Measurements from ENCODE around the gene NCKAP1. TPM values are rescaled to one million over a fixed set of nuclear protein-coding genes. Genes with fewer than 3 reads are reported as not detected.
A peak's percentile ranks its signal among the peaks of the same experiment; 100 is the strongest.

Gene NCKAP1
- total RNA-seq, 1 experiment from 2014 or later = 115 TPM

GRCh38 chr2:182952741-182953450 lies 85.4 kb downstream of the NCKAP1 start:
- Histone ChIP-seq H2AFZ (ENCODE audit: low read depth, low read length, poor library complexity, severe bottlenecking) (no peak overlapping the region), H3K4me3 (replicated peaks in 1 of 2; ENCODE audit: low read depth in 1 of 2, low read length in 2 of 2) (no peak overlapping the region), H3K9ac (ENCODE audit: low read length) (no peak overlapping the region), H3K79me2 (ENCODE audit: insufficient read depth, low read length) (peaks cover 5% of the 10 kb centered on the region; the same call in 1 of the 2 replicates), H3K27me3 (ENCODE audit: insufficient read depth, low read length) (no peaks in the 10 kb centered on the region), H3K27ac (ENCODE audit: low read depth, low read length) (no peak overlapping the region), H3K4me1 (ENCODE audit: control insufficient read depth in 1 of 2, insufficient read depth in 2 of 2, low read length in 2 of 2) (peaks cover 3 to 10% of the 10 kb centered on the region in 2 experiments; a peak in 3 of 4 replicates), H3K36me3 (ENCODE audit: control insufficient read depth in 1 of 2, insufficient read depth in 2 of 2, low read length in 2 of 2) (peaks cover 6 to 11% of the 10 kb centered on the region in 2 experiments; a peak in 3 of 4 replicates), H4K20me1 (ENCODE audit: insufficient read depth) (no peaks in the 10 kb centered on the region; the same call in 1 of the 2 replicates), H3K9me2 (ENCODE audit: insufficient read depth) (no peaks in the 10 kb centered on the region), H3K4me2 (ENCODE audit: low read length) (no peak overlapping the region), H3K9me3 (ENCODE audit: control insufficient read depth in 1 of 2, insufficient read depth in 1 of 2, low read depth in 1 of 2, low read length in 2 of 2) (no peaks in the 10 kb centered on the region)
- RAD21 ChIA-PET (ENCODE audit: low non-redundant PET in 1 of 2, low total read pairs in 2 of 2, uncharacterized antibody in 2 of 2, unreplicated experiment in 2 of 2) = no interaction called here
- TF ChIP-seq TCF7L2 (IDR thresholded peaks at IDR 0.05; ENCODE audit: borderline replicate concordance, extremely low read depth, insufficient read depth, insufficient read length) (no peak), SIN3A (IDR thresholded peaks at IDR 0.05; ENCODE audit: low read depth) (no peak), CEBPB (IDR thresholded peaks at IDR 0.05; ENCODE audit: low read depth) (no peak), EGR1 (IDR thresholded peaks at IDR 0.05; ENCODE audit: low read depth) (no peak)
- no TSS peak for BruUV-seq (replicated peaks)
- DNase-seq (ENCODE audit: low read depth, low spot score) (no peak), ATAC-seq (no peak)
- POLR2A ChIA-PET = no interaction called here
- CTCF ChIA-PET = no interaction called here
- intact Hi-C loops (cut with micrococcal nuclease) = no loop called here

DNA sequence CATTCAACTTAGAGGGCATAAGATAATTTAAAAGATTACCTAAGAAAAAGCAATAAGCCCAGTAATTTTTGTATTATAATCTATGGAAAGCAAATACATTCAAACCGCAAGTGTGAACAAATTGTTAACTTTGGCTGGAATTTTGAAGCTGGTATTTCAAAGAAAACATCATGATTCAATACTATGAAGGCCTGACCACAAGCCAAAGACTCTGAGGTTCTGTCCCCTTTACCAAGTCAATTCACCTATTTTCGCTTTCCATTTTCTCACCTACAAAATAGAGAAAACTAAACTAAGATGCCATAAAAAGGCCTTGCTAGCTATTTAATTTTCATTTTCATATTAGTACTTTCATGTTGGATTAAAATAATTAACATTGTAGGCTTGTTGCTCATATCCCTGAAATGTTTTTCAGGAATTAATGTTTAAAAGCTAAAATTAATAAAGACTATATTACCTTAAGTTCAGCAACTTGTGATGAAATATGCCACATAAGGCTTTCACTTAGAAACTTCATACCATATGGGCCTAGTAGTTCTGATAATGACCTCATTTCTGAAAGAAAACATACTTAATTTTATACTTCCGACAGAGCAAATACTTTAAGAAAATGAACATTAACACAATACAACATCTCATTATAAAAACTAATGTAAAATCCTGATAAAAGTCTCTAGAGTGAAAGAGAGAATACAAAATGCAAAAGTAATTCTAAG lies 86.2 kb downstream of the NCKAP1 start:
- Histone ChIP-seq H3K79me2 (ENCODE audit: insufficient read depth, low read length) (peaks cover 5% of the 10 kb centered on the region; the same call in 1 of the 2 replicates), H3K9me2 (ENCODE audit: insufficient read depth) (no peaks in the 10 kb centered on the region), H3K9ac (ENCODE audit: low read length) (no peak overlapping the region), H2AFZ (ENCODE audit: low read depth, low read length, poor library complexity, severe bottlenecking) (no peak overlapping the region), H3K4me2 (ENCODE audit: low read length) (no peak overlapping the region), H3K4me3 (replicated peaks in 1 of 2; ENCODE audit: low read depth in 1 of 2, low read length in 2 of 2) (no peak overlapping the region), H3K36me3 (ENCODE audit: control insufficient read depth in 1 of 2, insufficient read depth in 2 of 2, low read length in 2 of 2) (peaks cover 0 to 9% of the 10 kb centered on the region in 2 experiments; a peak in 2 of 4 replicates), H3K27me3 (ENCODE audit: insufficient read depth, low read length) (no peaks in the 10 kb centered on the region), H3K4me1 (ENCODE audit: control insufficient read depth in 1 of 2, insufficient read depth in 2 of 2, low read length in 2 of 2) (peaks cover 5 to 10% of the 10 kb centered on the region in 2 experiments), H3K27ac (ENCODE audit: low read depth, low read length) (no peak overlapping the region), H4K20me1 (ENCODE audit: insufficient read depth) (no peaks in the 10 kb centered on the region), H3K9me3 (ENCODE audit: control insufficient read depth in 1 of 2, insufficient read depth in 1 of 2, low read depth in 1 of 2, low read length in 2 of 2) (no peaks in the 10 kb centered on the region)
- CTCF ChIA-PET = interaction anchor here (2.9 kb wide), 1 partner anchor 28 kb away, joined by 14 read pairs; no protein-coding TSS in a partner anchor
- no peak for DNase-seq (ENCODE audit: low read depth, low spot score)
- BruUV-seq (replicated peaks) = TSS peak; percentile 6
- POLR2A ChIA-PET = no interaction called here
- ATAC-seq = no peak
- intact Hi-C loops (cut with micrococcal nuclease) = no loop called here
- RAD21 ChIA-PET (ENCODE audit: low non-redundant PET in 1 of 2, low total read pairs in 2 of 2, uncharacterized antibody in 2 of 2, unreplicated experiment in 2 of 2) = no interaction called here
- TF ChIP-seq JUND (IDR thresholded peaks at IDR 0.05) (no peak), CBX3 (IDR thresholded peaks at IDR 0.05; ENCODE audit: low read depth) (no peak), EZH2phosphoT487 (IDR thresholded peaks at IDR 0.05; ENCODE audit: borderline replicate concordance) (no peak), FOSL1 (IDR thresholded peaks at IDR 0.05; ENCODE audit: low read depth) (no peak), RAD21 (IDR thresholded peaks at IDR 0.05; ENCODE audit: low read depth) (no peak), CEBPB (IDR thresholded peaks at IDR 0.05; ENCODE audit: low read depth) (no peak), POLR2AphosphoS5 (IDR thresholded peaks at IDR 0.05; ENCODE audit: low read depth, low read length) (no peak), YY1 (IDR thresholded peaks at IDR 0.05; ENCODE audit: extremely low read depth, insufficient replicate concordance, low read depth, low read length) (no peak), EZH2 (IDR thresholded peaks at IDR 0.05) (no peak), SRF (IDR thresholded peaks at IDR 0.05; ENCODE audit: low read depth) (no peak), MAX (IDR thresholded peaks at IDR 0.05) (no peak), CTCF (IDR thresholded peaks at IDR 0.05 in 2 of 3, conservative IDR thresholded peaks at IDR 0.05 in 1 of 3; ENCODE audit: borderline replicate concordance in 1 of 3, insufficient read depth in 1 of 3, low read depth in 2 of 3, low read length in 2 of 3) (no peak), ELF1 (IDR thresholded peaks at IDR 0.05; ENCODE audit: borderline replicate concordance, low read depth) (no peak)
